GM19099 (cell line): ENCODE data around the gene ADCK1.

ENCODE experiments used
- POLR2A ChIP-seq: IDR thresholded peaks from 3 replicates; pipeline ENCODE4 v1.6.1; 2011; ENCODE audit warnings: low read depth; ENCODE audit not compliant: insufficient read length; ENCODE audit errors: extremely low read depth

The ADCK1 gene

DNA sequence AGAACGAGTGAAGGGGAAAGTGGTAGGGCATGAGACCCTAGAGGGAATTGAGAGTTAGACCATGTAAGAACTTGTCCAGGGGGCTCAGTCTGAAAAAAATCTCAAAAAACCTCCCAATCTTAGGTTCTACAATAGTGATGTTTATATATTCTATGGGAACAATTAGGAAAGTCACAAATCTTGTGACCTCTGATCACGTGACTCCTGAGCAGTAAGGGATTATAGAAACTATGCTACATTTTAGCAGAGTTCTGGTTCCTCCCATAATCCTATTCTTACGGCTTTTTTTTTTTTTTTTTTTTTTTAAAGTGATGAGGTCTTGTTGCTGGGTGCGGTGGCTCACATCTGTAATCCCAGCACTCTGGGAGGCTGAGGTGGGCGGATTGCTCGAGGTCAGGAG lies 5.8 kb downstream of the ADCK1 start:
- TF ChIP-seq POLR2A = no peak

DNA sequence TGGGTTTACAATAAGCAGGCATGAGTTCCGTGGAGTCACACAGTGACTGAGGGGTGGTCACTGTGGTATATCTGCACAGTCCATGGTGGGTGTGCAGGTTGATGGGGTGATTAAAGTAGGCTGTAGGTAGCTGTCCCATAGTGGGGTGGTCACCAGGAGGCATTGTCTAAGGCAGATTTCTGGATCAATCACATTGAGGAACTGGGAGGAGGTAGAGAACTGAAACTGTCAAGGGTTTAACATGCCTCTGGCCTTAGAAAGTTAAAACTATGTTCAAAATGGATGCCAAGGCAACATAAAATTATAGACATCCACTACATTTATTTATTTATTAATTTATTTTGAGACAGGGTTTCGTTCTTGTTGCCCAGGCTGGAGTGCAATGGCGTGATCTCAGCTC lies 8.3 kb downstream of the ADCK1 start:
- no peak for TF ChIP-seq POLR2A

DNA sequence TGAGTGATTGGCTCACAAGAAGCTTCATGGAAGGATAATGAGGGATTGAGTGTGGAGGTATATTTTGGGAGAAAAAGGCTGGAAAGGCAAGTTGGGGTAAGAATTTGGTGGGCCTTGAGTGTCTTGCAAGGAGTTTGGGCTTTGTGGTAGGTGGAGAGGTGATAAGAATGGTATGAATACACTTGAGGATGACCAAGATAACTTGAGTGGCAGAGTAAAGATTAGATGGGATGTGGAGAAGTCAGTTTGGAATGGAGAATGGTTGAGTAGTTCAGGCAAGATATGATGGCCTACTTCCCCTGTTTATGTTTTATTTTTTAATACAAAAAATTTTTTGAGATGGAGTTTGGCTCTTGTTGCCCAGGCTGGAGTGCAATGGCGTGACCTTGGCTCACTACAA lies 9.1 kb downstream of the ADCK1 start:
- no peak for TF ChIP-seq POLR2A

DNA sequence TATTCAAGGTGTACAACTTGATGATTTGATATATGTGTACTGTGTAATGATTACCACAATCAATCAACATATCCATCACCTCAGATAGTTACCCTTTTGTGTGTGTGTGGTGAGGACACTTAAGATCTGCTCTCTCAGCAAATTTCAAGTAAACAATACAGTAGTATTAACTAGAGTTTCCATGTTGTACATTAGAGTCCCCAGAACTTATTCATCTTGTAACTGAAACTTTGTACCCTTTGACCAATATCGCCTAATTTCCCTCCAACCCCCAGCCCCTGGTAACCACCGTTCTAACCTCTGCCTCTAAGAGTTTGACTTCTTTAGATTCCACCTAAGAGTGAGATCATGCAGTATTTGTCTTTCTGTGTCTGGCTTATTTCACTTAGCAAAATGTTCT lies 12.1 kb downstream of the ADCK1 start:
- TF ChIP-seq POLR2A = no peak

DNA sequence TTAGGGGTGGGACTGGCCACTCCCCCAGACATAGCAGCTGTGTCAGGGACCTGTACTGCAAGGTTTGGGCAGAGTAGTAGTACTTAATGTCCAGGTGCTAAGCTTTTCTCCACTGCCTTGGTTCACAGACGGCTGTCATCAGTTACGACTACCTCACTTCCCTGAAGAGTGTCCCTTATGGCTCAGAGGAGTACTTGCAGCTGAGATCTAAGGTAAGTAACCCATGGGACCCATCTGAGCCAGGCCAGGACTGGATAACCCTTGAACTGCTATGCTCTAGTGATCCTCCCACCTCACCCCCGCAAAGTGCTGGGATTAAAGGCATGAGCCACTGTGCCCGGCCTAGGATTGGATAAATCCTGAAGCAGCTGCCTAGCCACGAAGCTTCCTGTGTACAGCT lies 22.4 kb downstream of the ADCK1 start:
- no peak for TF ChIP-seq POLR2A

DNA sequence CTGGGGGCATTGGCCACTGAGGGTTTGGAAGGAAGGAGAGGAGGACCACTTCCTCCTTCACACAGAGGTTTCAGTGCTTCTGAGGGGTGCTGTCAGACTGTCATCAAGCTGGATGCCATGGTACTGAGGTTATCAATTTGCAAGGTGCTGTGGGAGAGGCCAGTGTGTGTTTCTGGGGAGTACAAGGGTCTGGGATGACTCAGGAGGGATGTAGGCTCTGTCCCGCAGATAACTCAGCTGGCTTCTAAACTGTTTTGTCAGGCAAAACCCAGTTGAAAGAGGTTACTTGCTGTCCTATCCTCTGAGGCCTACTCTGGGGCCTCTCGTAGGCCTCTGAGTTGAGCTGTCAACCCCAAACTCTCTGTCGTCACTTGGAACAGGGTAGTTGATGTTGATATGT lies 22.8 kb downstream of the ADCK1 start:
- TF ChIP-seq POLR2A = no peak

DNA sequence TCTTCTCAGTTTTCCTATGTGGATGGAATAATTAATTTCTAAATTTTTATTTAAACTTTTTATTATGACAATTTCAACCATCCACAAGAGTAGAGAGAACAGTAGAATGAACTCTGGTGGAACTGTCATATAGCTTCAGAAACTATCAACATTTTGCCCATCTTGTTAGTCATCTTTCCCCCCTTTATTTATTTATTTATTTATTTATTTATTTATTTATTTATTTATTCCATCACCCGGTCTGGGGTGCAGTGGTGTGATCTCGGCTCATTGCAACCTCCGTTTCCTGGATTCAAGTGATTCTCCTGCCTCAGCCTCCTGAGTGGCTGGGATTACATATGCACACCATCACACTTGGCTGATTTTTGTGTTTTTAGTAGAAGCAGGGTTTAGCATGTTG lies 23.5 kb downstream of the ADCK1 start:
- TF ChIP-seq POLR2A = no peak

DNA sequence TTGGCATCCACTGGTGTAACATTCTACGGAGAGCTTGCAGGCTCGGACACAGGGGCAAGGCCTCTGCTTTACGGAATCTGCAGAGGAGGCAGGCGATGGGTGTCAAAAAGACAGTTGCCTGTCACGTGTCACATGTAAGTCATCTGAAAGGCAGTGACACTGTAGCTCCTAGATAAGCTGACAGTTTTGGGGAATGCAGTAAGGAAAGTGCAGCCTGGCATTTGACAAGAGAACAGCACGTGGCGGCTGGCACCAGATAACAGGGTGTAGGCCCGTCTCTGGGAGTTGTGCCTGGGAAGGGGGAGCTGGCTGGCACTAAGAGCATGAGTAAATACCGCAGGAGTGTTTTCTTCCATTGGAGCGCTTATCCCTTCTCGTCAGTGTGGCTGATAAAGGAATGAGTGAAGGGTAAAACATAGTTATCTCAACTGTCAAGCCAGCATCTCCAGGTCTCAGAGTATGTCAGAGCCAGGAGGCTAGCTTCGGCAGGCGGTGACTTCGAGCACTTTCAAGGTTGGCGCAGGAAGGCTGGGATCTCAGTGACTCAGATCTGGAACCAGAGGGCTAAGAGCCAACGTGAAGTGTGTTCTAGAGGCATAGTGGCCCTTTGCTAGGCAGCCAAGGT lies 26.1 kb downstream of the ADCK1 start:
- no peak for TF ChIP-seq POLR2A

DNA sequence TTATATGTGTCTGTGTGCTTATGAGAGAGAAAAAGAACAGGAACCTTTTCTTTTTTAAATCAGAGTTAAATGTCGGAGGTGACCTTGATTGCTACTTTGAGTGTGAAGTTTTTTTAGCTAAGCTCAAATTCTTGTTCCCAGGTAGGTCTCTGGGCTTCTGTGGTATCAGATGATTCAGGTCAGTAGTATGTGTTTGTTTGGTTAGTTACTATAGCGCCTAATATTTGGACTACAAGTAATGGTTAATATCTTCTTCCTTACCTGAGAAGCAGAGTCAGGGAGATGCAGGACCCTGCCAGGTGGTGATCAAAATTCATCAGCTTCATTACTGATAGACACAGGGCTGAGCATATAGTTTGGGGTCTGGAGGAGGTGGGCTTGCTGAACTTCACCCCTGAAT lies 30.8 kb downstream of the ADCK1 start:
- TF ChIP-seq POLR2A = no peak

DNA sequence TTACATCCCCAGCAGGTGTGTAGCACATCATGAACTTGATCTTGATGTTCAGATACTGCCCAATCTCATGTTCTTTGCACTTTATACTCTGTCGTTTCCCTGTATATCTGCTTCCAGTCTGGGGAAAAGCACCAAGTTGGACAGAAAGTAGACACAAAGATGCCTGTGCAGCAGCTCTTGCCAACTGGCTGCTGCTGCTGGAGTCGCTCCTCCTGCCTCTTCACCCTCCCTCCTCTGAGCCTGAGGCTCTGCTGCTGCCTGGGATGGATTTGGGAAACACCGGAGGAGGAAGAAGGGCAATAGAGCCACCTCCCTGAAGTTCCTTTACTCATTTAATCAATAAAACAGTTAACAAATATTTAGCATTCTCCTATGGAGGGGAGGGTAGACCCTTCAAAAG lies 32.4 kb downstream of the ADCK1 start:
- TF ChIP-seq POLR2A = no peak

DNA sequence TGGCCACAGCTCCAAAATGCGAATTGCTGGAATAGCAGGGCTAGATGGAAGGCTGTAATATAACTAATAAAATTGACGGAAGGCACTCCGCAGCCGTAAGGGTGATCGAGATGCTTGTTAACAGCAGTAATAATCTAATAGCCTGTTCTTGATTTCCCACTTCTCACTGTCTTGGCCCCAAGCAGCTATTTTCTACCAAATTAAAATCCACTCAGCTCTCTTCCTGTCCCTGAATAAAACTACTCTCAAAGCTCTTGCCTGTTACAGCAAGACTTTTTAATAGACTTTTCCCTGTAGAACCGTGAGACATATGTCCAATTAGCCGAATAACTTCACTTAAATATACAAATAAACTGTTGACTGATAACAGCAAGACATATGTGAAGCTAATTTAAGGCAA lies 38.0 kb downstream of the ADCK1 start:
- no peak for TF ChIP-seq POLR2A

DNA sequence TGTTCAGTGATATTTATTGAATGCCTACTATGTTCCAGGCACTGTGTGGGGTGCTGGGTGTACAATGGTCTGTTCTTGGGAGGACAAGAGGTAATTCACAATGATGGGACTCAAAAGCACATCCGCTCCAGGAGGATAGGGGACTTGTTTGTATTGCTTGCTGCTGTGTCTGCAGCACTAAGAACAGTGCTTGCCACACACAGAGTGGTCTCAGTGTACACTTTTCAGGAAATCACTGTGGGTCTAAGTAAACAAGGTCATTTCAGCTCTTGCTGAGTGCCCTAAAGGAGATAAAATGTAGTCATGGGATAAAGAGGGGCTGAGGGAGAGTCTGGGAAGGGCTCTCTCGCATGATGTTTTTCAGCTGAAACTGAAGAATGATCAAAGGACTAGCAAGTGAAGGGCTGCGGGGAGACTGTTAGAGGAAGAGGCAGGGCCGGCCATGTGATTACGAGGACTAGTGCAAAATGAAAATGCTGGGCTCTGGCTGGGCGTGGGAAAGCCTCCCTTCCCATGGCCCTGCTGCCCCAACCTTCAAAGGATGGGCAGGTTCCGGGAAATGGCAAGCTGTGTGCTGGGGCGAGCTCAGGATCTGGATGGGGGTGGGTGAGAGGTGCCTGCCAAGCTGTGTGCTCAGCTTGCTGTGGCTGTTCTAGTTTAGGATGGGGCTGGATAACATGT lies 39.1 kb downstream of the ADCK1 start:
- no peak for TF ChIP-seq POLR2A

DNA sequence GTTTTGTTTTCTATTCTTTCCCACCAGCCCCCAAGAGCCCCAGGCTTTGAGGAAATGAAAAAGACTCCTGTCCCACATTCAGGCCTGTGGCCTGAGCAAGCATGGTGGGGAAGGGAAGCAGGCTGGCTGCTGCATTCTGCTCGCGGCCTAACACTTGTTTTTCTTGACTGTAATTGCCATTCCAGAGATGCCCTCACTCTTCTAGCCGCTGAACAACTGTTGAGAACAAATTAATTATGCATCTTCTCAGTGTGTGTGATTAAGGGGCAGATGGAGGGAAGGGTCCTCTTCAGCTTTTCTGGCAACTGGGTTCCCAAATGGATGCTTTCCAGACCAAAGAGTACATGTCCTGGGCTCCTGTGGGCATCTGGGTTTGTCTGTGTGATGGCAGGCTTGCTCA lies 43.3 kb downstream of the ADCK1 start:
- no peak for TF ChIP-seq POLR2A

DNA sequence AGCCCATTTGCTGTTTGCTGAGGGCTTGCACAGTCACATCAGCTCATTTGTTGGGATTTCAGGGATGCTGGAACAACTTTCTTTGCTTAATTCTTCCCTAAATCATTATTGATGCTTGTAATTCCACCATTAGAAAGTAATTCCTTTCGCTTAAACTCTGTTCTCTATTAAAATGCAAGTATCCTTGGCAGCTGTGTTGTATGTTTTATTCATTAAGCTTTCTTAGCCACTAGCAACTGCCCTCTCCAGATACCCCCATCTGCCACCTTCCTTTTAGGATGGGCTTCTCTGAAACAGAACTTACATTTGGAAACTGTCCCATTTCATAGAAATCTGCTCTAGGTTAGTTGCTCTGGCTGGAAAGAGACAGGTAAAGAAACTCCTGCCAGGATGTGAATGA lies 43.7 kb downstream of the ADCK1 start:
- no peak for TF ChIP-seq POLR2A

DNA sequence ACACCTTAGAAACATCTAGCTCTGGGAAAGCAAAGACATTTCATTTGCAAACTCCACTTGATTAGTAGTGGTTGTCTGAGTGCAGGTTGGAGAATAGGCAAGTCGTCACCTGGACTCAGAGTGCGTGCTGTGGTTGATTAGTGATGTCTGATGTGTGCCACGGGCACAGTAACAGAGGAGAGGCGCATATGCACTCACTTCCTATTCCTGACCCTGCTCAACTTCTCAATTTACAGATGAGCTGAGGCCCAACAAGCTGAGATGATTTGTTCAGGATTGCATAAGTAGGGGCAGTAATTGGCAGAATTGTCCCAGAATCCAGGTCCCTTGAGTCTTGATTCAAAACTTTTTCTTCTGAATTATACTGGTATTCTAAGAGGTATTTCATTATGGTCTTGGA lies 44.9 kb downstream of the ADCK1 start:
- no peak for TF ChIP-seq POLR2A

DNA sequence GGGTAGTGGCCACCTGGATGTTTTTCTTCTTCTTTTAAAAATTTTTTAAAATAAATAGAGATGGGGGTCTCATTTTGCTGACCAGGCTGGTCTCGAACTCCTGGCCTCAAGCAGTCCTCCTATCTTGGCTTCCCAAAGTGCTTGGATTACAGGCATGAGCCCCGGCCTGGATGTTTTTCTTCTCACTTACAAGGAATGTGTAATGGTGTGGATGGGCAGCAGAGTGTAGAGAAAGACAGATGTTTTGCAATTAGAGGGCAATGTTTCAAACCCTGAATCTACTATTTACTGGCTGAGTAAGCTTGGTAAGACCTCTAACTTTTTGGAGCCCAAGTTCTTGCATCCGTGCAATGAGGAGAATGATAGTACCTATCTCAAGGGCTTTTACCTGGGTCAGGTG lies 48.1 kb downstream of the ADCK1 start:
- no peak for TF ChIP-seq POLR2A

DNA sequence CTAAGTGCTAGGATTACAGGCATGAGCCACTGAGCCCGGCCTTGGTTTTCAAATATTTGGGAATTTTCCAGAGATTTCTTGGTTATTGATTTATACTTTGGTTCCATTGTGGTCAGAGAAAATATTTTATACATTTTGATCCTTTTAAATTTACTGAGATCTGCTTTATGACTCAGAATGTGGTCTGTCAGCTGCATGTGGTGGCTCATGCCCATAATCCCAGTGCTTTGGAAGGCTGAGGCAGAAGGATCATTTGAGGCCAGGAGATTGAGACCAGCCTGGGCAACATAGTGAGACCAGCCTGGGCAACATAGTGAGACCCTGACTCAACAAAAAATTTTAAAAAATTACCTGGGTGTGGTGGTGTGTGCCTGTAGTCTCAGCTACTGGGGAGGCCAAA lies 49.8 kb downstream of the ADCK1 start:
- TF ChIP-seq POLR2A = no peak

DNA sequence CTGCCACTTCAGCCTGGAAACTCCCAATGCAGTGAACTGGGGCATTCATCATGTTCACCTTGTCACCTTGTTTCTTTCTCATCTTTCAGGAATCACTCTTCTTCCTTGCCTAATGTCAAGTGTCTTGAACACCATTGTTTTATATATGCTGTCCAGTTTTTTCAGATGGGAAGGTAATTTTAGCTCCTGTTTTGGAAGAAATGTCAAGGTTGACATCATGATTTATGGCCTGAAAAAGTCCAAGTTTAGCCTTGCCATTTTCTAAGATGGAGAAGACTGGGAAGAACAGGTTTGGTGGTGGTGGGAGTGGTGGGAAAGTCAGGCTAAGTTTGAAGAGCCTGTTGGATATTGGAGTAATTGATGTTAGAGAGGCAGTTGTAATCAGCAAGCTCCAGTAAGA lies 54.0 kb downstream of the ADCK1 start:
- TF ChIP-seq POLR2A = no peak

DNA sequence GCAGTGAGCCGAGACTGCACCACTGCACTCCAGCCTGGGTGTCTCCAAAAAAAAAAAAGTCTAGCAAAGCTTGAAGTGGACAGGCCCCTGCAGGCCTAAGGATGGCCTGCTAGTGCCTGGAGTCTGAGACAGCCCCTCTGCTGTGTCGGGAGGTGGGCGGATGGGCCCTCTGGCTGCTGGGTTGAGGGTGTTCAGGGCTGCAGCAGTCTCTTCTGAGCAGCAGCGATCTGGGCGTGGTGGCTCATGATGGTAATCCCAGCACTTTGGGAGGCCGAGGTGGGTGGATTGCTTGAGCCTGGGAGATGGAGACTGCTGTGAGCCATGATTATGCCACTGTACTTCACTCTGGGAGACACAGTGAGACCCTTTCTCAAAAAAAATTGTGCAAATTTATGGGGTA lies 57.0 kb downstream of the ADCK1 start:
- no peak for TF ChIP-seq POLR2A
